NCI-H187 treated with DMSO at 0.1 percent for 48 hours (cell line): ENCODE results near the gene FABP3.

Experiments
- DNase-seq: peaks from one replicate; lab custom pipeline; 2025; lab: John Stamatoyannopoulos, UW

Gene FABP3

DNA sequence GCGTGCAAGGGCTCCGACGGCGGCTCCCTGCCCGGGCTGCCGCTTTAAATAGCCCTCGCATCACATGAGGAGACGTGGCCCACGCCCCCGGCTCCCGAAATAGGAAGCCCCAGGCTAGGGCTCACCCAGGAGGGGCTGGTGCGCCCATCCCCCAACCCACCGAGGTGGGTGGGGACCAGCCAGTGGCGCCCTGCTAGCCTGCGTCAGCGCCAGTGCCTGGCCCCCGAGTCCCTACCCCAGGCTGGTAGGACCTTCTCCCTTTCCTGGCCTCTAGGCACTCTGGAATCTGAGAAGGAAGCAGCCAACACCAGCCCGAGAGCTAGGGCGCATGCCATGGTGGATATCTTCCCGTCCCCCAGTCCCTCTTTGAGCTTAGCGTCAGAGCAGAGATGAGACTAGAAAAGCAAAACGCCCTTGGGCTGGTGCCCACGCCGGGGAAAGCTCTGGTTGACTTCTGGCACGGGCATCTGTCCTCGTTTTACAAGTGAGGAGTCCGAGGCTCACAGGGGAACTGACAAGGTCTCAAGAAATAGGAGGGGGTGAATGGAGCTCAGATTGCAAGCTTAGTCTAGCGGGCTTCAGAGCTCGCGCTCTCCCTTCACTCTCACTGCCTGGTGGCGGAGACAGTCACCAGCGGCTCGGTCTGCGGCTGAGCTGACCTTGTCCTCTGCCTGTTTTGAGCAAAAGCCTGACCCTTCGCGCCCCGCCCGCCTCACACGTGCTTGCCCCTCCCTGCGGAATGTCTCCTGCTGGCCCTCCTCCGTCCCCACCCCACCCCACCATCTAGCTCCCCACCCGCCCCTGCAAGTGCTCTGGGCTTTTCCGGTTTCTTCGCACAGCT lies at the start of gene FABP3:
Gene FABP3 (minus strand): TSS at position 21 of the 841 bp plus-strand sequence. CDS start 62 bp downstream, outside the sequence.
- no peak for DNase-seq

DNA sequence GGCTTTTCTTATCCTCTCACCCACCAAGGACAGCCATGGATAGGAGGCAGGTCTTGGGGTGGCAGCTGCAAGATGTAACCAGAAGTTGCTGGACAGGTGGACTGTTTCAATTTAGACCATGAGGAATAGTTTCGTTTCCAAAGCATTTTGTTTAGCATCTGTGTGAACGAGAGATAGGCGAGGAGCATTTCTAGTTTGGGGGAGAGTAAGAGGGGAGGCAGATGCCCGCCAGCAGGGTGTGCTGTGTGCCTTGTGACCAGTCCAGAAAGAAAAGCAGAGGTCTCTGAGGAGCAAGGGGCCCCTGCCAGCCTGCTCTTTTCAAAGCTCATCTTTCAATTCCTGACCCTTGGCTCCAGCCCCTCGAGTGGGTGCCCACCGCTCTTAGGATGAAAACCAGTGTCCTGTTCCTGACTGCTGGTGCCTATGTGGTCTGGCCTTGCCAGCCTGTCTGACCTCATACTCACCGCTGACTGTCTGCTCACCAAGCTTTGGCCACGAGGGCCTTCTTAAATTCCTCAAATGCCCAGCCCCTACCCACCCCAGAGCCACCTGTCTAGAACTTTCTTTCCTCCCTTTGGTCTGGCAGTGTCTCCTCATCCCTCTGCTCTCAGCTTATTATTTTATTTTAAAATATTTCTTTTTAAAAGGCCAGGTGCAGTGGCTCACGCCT lies 48.6 kb upstream of the FABP3 start:
- no peak for DNase-seq

DNA sequence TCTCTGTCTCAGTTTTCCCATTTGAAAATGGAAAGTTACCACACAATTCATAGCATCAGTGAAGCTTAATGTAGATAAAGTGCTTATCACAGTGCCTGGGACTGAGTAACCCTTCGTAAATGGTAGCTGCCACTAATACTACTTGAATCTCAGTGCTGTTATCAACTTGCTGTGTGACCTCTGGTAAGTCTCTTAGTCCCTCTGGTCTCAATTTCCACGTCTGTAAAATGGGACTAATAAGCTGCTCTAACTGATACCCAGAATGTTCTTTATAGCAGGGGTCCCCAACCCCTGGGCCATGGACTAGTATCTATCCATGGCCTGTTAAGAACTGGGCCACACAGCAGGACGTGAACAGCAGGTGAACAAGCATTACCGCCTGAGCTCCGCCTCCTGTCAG lies 47.8 kb upstream of the FABP3 start:
- no peak for DNase-seq

DNA sequence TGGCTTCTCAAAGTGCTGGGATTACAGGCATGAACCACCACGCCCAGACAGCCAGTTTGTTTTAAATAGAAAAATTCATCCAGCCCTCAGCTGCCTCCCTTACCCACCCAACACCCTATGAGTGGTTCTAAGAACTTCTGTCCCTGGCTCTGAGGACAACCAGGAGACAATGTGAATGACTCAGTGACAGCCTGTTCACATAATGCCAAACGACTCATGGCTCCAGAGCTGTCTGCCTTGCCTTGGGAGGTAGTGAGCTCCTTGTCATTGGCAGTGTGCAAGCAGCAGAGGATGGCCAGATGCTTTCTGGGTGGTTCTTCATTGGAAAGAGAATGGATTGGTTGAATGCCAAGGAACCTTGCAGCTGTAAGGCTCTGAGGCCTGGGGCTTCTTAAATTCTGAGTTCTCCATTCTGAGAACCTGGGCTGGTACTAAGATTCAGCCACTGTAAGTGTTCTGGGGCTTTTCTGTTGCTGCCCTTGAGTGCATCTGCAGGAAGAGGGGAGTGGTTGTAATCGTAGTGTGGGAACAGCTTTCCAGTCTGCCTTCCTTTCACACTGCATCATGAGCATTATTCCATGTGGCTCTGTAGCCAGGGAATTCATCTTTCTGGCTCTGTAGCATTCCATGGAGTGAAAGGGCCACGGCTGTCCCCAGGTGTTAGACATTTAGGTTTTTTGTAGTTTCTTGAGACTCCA lies 45.9 kb upstream of the FABP3 start:
- no peak for DNase-seq

DNA sequence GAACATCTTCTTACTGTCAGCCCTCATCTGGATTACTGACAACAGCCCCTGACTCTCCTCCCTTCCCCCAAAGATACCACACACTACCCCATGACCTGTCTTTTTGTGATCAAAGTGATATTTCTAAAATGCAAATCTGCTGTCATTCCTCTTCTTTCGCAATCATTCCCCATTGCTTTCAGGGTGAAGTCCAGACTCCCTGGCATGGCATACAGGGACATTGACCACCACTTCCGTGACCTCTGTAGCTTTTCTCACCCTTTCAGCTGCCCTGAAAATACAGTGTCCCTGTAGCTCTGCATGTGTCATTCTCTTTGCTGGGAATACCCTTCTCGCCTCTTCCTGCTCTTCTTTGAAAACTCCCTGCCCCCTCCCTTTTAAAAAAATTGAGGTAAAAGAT lies 44.3 kb upstream of the FABP3 start:
- DNase-seq, result no peak

DNA sequence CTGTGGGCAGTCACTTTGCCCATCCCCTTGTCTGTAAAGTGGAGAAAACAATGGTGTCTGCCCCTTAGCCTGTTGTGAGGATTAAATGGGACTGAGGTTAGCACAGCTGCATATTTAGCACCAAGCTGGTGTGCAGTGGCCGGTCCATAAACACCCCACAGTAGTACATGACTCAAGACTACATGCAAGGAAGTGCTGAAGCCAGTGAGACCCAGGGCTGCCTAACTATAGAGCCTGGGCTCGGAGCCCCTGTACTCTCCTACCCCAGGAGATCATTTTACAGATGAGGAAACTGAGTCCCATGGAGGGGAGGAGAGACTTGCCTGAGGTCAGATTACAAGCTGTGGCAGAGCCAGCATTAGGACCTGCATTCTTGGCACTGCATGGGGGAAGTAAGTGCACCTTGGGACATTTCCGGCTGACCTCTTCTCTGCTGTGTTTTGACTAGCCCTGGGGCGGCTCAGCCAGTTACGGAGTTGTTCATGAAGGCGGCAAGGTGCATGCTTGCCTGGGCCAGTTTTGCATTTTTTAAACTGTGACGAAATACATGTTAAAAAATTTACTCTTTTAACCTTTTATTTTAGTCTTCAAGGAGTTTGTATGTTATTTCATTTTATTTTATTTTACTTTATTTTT lies 43.3 kb upstream of the FABP3 start:
- DNase-seq, result no peak

DNA sequence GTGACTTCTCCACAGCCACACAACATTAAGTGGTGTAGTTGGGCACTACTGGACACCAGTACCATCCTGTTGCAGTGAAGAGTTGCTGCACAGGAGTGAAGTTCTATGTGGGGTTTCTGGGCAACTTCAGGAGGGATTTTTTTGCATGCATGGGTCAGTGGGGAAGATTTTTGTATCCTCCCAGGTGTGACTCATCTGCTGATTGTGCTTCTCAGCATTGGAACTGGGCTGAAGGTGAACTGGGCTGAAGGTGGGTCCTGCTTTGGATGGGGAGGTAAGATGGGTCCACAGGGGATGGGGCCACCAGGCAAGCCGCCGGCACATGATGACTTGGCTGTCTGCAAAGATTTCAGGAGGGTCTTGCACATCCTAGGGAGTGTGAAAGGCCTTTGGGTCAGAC lies 42.8 kb upstream of the FABP3 start:
- DNase-seq, result no peak

DNA sequence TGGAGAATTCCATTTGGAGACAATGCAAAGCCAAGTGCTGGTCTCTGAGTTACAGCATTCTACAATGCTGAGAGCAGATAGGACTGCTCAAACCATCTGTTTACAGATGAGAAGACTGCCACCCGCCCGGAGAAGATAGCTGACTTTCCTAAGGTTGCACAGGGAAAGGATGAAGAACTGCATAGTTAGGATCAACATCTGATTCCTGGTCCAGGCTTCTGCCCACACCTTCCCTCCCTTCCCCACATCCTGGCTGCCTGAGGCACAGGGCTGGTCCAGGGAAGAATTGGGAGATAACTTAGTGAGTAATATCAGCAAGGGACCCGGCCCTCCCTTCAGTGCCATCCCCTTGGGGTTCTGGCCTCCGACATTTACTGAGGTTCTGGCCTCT lies 42.1 kb upstream of the FABP3 start:
- DNase-seq, result no peak

DNA sequence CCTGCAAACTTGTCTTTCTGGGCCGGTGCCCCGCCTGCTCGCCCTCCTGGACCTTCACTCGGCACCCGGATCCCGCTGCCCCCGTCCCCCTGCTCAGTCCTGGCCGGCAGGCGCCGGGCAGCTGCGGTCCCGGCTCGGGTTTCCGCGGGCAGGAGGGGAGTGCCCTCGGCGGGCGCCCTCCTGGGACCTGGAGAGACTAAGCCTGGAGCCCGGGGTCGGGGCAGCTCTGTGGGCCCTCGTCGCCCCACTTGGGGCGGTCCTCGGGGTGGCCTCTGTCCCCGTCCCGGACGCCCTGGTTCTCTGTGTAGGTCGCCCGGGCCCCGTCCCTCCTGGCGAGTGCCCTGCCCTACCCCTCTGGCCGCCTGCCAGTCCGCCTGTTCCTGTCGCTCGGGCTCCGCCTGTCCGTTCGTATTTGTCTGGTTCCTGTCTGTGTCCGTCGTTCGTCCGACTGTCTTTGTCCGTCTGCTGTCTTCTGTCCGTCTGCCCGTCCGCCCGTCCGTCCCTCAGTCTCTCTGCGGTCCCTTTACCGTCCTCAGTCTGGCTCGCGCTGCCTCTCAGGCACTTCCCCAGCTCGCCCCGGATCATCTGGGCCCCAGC lies 40.6 kb upstream of the FABP3 start:
- no peak for DNase-seq

DNA sequence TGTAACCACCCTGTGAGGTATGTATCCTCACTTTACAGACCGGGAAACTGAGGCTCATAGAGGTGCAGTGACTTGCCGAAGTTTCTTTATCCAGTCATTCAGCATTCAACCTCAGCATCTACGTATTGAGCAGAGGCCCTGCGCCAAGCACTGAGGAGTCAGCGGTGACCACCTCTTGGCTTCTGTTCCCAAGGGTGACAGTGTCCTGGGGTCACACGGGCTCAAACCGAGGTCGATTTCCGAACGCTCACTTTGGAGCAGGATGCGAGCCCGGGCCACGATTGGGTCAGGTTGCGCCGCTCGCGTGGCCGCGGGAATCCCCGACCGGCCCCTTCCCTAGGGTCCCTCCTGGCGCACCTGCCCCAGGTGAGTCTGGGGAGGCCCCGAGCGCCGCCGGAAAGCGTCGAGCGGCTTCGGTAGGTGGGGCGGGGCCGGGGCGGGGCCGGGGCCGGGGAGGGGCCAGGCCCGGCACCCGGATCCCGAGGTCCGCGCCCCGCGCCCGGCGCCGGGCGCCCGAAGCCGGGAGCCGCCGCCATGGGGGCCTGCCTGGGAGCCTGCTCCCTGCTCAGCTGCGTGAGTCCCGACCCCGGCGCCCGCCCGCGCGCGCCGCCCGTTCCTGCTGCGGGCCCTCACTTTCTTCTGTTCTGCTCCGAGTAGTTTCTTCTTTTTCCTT lies 40.0 kb upstream of the FABP3 start, which contains the start of gene SERINC2:
Gene SERINC2 (plus strand): TSS at position 482 of the 673 bp plus-strand sequence. CDS start 53 bp downstream, at position 535.
- no peak for DNase-seq

DNA sequence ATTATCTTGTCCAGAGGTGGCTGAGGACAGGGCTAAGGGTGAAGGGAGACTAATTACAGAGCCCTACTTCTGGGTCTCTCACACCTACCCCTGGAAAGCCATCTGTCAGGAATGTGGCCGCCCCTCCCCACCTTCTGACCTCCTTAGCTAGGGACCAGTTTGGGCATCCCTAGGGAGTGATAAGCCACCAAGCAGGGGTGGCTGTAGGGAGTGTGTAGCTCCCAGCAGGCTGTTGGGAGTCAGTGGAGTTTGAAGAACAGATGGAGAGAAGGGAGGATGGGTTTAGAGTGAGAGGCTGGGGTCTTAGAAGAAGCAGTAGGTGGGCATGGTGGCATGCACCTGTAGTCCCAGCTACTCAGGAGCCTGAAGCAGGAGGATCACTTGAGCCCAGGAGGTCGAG lies 39.3 kb upstream of the FABP3 start:
- no peak for DNase-seq

DNA sequence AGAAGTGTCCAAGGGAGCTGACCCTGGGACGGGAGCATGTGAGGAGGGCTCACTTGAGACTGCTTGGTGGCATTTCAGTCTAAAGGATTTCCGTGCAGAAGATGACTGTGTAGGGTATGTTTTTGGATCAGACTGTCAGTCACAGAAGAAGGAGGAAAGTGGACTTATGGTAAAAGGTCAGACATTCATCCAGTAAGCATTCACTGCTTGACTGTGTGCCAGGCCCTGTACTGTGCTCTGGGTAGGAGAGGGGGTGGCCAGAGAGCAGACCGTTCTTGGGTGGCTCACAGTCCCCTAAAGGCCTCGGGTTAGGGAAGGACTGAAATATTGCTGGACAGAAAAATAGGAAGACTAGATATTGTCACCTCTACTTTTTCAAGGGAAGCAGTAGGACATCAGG lies 38.0 kb upstream of the FABP3 start:
- DNase-seq, result no peak

DNA sequence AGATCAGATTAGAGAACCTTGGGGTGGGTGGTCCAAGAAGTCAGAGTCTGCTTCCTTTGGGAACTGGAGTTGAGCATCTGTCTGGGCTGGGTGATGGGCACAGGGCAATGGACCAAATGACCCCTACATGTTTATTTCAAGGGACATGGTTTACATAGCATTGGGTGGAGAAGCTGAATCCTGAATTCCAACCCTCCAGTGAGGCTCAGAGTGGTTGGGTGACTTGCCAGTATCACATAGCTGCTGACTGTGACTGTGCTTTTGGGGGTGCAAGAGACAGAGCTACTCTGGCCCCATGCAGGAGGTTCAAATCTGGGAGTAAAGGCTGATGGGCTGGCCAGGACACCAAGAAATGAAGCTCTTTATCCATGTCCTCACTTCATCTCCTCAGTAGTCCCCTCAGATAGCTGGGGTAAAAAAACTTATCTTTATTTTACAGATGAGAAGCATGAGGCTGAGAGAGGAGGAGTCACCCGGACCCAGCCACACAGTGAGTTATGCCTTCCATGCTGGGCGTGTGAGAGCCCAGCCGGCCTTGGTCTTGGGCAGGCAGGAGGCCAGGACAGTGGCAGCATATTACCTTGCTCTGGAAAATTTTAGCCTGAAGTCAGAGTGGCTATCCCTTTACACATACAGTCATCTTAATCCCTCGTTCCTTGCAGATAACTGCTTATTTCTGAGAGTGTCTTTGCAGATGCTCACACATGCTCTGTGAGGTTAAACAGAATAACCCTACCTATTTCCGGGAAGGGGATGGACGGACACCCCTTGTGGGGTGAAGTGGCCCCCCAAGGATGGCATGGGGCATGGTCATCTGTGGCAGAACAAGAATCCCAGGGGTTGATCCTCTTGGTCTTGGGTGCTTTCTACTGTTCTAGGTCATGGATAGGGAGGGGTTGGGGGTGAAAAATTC lies 37.3 kb upstream of the FABP3 start:
- DNase-seq, result no peak

DNA sequence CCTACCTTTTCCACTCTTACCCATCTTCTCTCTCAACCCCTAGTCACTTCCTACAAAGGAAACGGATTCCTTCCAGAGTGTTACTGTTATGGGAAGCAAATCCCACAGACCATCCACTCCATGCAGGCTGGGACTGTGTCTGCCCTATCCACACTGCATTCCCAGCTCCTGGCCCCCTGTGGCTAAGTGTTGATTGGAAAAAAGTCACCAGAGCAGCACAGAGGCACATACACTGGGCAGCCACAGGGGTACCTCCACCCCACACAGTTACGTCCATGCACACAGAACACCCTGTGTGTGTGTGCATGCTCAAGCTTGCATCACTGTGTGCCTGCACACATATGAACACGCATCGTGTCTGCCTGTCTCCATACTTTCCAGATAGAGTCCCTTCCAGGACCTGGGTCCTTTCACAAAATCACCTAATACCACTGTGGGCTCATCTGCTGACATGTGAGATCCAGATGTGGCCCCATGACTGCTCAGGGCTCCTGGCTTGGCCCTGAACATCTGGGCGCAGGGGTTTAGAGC lies 36.0 kb upstream of the FABP3 start:
- DNase-seq, result no peak

DNA sequence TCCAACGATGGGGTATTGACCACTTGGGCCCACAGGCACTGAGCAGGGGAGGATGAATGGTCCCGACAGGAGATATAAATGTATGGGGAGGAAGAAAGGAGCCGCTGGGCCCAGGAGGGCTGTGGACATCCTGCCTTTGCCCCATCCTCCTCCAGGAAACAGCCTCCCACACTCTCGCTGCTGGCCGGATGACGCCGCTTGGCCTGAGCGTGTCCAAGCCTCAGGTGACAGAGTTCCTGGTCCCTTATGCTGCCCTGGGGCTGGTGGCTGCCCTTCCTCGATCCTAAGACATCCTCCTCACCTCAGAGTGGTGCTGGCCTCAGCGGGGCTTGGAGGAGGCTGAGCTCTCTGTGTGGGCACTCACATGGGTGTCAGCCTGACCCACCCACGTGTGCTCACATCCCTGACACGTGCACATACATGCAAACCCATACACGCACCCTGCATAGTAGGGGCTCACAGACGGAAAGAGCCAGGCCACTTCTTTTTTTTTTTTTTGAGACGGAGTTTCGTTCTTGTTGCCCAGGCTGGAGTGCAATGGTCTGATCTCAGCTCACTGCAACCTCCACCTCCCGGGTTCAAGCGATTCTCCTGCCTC lies 34.3 kb upstream of the FABP3 start:
- DNase-seq, result no peak

DNA sequence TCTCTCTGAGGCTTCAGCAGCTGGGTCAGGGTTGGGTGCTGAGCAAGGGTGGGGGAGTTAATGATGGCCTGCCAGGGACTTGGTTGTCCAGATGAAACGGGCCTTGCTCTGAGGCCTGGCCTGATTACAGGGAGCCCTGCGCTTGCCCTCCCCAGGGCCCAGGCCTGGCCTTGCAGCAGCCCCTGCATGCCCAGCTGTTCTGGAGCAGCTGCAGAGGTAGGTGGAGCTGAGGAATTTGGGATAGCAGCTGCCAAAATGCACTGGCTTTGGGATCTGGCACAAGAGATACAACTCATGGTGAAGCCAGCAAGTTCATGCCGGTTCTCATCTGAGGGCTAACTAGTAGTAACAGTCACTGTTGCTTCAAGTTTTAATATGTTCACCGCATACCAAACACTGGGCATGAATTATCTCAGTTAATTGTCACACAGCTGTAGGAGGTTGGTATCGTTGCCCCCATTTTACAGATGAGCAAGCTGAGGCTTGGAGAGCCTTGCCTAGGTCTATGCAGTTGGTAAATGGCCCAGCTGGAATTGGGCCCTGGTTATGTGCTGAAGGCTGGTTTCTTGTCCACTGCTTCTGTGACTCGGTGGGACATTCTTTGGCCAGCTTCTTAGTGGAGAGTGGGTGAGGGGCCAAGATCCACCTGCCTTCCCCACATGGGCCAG lies 32.8 kb upstream of the FABP3 start:
- no peak for DNase-seq

DNA sequence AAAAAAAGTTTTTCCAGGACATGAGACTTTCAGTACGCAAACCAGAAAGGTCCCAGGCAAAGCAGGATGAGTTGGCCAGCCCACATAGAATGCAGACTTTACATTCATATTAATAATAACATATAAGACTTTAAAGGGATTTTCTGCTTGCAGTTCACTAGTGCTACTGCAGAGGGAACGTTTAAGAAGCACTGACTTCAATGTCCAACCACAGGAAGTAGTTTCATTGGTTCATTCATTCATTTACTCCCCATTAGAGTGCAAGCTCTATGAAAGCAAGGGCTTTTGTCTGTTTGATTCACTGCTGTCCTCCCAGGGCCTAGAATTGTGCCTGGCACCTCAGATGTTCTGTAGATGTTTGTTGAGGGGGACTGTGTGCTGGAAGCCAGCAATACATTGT lies 28.4 kb upstream of the FABP3 start:
- DNase-seq, result no peak

DNA sequence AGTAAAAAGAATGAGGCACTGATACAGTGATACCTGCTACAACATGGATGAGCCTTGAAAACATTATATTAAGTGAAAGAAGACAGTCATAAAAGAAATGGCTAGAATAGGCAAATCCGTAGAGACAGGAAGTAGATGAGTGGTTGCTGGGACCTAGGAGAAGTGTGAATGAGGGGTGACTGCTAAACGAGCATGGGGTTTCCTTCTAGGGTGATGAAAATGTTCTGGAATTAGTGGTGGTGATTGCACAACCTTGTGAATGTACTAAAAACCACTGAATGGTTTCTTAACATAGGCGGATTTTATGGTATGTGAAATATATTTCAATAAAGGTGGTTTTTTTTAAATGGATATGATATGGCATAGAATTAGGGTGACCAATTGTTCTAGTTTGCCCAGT lies 27.5 kb upstream of the FABP3 start:
- no peak for DNase-seq

DNA sequence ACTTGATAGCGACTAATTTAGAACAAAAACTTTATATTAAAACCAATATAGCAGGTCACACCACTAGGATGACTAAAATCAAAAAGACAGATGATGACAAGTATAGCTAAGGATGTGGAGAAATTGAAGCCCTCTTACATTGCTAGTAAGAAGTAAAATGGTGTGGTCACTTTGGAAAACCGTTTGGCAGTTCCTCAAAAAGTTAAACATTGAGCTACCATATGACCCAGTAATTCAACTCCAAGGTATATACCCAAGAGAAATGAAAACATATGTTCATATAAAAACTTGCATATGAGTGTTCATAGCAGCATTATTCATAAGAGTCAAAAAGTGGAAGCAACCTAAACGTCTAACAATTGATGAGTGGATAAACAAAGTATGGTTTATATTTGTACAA lies 27.1 kb upstream of the FABP3 start:
- DNase-seq, result no peak
